ENCODE data around the gene TCF25.
"Not testable (repeated sequence)": the region's sequence is repeated elsewhere in the genome, so short reads cannot be mapped to it uniquely, and the experiment has no call there.

DNA sequence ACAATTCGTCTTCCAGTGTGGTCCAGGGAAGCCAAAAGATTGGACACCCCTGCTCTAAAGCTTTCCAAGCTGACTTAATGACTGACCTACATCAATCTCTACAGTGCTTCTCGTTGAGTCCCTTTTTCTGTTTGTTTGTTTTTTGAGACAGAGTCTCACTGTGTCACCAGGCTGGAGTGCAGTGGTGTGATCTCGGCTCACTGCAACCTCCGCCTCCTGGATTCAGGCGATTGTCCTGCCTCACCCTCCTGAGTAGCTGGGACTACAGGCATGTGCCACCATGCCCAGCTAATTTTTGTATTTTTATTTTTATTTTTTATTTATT lies 49.6 kb upstream of the TCF25 start:
- TF ChIP-seq, protein P1, sequence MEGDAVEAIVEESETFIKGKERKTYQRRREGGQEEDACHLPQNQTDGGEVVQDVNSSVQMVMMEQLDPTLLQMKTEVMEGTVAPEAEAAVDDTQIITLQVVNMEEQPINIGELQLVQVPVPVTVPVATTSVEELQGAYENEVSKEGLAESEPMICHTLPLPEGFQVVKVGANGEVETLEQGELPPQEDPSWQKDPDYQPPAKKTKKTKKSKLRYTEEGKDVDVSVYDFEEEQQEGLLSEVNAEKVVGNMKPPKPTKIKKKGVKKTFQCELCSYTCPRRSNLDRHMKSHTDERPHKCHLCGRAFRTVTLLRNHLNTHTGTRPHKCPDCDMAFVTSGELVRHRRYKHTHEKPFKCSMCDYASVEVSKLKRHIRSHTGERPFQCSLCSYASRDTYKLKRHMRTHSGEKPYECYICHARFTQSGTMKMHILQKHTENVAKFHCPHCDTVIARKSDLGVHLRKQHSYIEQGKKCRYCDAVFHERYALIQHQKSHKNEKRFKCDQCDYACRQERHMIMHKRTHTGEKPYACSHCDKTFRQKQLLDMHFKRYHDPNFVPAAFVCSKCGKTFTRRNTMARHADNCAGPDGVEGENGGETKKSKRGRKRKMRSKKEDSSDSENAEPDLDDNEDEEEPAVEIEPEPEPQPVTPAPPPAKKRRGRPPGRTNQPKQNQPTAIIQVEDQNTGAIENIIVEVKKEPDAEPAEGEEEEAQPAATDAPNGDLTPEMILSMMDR (conservative IDR thresholded peaks at IDR 0.05), result not testable (repeated sequence)
- TF ChIP-seq EZH2 (IDR thresholded peaks at IDR 0.05; ENCODE audit: low read depth), result not testable (repeated sequence)

All from PC-9 (cell line).